Embryonic facial prominence (tissue), 1 donor: ENCODE measurements around the gene USF1.

ENCODE experiments used
- DNase-seq: peaks from one replicate; pipeline ENCODE4 v3.0.0-alpha.2; 2016; ENCODE audit errors: extremely low spot score

Gene USF1

DNA sequence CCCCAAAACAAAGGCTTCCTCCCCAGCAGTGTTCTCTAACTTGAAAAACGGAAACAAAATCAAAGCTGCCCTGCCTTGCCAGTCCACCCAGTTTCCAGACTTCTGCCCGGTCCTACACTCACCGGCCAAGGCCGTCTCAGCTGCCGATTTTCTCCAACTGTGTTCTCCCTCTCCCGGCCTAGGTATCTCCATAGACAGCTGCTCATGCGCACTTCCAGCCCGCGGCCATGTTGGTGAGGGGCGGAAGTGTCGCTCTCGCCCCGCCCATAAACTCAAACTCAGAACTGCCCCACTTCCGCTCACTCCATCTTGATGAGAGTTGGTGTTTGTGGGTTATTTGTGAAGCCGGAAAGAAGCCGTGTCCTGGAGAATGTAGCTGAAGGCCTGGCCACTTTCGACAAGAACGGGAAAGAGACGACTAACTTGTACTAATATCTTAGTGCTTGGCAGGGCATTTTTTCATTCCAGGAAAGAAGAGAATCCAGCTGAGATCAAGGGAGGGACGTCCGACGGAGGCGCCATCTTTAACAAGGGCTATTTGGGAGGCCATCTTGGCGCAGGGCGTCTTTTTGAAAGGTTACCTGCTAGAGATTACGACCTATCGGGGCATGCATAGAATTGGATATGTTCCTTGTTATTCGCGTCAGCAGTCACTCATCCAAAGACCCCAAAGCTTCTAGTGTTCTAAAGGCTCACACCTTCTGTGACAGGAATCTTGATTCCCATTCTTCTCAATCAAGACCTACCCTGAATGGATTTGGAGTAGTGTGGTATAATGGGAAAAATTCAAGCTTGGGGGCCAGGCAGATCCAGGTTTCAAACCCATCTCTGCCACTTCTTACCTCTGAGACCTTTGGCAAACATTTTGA is at the start of gene USF1:
USF1 (minus strand) TSS at position 242 of the 869 bp plus-strand sequence. CDS start 2,702 bp downstream, outside the sequence.
- DNase-seq: peak; percentile 95

DNA sequence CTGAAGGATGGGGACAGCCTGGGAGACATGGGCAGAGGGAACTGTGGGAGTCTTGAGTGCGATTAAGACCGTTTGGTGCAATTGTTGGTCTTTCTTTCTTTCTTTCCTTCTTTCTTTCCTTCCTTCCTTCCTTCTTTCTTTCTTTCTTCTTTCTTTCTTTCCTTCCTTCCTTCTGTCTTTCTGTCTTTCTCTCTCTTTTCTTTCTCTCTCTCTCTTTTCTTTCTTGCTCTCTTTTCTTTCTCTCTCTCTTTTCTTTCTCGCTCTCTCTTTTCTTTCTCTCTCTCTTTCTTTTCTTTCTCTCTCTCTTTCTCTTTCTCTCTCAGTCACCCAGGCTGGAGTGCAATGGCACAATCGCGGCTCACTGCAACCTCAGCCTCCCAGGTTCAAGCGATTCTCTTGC is 49.5 kb upstream of the USF1 start:
- DNase-seq: no peak

DNA sequence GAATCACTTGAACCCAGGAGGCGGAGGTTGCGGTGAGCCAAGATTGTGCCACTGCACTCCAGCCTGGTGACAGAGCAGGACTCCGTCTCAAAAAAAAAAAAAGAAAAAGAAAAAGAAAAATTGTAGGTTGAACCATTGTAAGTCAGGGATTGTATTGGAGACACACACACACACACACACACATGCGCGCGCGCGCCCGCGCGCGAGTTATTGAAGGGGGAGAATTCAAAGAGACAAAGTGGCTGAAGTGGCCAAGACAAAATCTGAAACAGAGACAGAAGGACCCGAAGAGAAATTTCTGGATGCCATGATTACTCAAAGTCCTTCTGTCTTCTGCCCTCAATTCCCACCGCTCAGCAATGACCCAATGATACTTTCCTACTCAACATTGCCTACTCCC is 48.7 kb upstream of the USF1 start:
- no peak for DNase-seq

GRCh38 chr1:161092621-161093028 is 46.8 kb upstream of the USF1 start:
- no peak for DNase-seq

- DNase-seq: no peak
These were observed 46.2 kb upstream of the USF1 start for GRCh38 chr1:161091796-161092507.

GRCh38 chr1:161091093-161091492 is 45.3 kb upstream of the USF1 start:
- no peak for DNase-seq

DNA sequence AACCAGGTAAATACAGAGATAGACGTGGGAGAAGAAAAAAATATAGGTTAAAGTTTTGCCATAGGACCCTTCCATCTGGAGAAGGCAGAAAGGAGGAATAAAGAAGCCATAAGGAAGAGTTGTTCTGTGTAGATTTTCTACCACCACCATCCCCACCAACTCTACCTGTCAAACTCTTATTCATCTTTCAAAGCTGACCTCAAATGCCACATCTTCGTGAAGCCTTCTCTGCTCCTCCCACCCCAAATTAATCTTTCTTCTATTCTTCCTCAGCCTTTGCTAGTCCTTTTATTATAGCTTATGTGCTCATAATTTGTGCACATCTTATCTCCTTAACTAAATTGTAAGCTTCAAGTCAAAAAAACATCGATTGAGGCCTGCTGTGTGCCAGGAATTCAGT is 44.8 kb upstream of the USF1 start:
- no peak for DNase-seq

GRCh38 chr1:161089938-161090337 is 44.2 kb upstream of the USF1 start:
- DNase-seq: no peak

- no peak for DNase-seq
These were observed 43.6 kb upstream of the USF1 start, which contains the start of gene NECTIN4 for GRCh38 chr1:161089251-161089924. Gene NECTIN4 (minus strand): TSS chr1:161089558. CDS start chr1:161089296, 262 bp downstream.

DNA sequence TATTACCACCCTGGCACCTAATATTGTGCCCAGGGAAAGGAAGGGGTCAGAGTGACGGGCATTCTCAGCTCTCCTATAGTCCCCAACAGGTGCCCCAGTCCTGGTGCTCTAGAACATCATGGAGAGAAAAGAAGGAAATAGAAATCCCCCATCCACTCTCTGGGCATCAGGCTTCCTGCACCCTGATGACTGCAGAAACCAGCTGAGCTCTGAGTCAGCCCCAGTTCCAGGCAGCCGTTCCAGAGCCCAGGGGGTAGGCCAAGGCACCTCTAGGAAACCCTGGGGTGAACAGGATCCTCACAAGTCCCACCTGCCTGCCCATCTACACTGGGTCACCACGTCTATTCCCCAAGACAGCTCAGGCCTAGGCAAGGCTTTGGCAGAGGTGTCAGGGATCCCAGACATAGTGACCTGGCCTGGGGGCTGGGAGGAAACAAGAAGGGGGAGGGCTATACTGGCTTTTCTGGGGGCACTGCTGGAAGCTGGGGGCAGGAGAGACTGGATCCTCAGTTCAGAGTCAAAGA is 42.9 kb upstream of the USF1 start:
- no peak for DNase-seq

DNA sequence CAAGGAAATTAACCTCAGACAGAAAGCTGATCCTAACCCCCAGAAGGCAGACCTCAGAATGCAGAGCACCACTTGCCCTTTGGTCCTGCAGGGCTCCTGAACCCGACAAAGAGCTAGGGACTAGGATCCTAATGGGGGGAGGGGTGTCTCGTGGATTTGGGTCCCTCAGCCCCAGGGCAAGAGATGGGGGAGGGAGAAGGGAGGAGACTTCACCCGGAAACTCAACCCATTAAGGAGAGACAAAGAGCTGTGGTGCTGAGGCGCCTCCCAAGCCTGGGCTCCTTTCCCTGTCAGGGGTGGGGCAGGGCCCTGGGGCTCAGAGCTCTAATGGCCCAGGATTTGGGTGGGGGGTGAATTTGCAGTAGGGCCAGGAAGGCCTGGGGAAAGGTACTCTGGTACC is 40.7 kb upstream of the USF1 start:
- DNase-seq: no peak

DNA sequence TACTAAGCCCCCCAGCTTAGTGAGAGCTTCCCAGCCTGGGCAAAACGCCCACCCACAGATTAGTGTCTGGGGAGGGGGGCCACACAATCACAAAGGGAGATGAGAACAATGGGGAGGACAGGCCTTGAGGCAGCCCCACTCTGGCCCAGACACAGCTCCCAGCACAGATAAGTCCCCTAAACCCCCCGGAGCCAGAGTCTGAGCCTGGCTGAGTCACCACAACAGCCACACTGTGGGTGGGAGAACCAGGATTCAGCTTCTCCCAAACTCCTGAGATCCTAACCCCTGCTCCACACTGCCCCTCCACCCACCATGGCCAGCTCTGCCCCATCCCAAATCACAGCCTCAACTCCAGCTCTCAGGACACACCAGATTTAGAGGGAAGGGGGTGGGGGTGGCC is 39.4 kb upstream of the USF1 start:
- no peak for DNase-seq

DNA sequence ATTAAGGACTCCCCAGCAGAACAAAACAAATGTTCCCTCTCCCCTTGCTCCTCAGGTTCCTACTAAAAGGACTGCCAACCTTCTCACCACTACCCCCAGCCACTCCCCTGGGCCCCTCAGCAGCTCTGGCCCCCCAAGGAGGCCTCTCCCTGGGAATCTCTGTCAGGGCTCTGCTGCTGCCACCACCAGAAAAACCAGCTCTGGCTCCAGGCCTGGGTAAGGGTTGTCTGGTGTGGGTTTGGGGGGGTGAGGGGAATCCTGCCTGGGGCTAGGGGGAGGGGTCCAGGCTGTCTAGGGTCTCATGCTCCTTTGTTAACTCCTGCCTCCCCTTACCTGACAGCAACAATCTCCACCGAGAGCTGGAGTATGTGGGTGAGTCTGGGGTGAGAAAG is 38.8 kb upstream of the USF1 start:
- DNase-seq: no peak

DNA sequence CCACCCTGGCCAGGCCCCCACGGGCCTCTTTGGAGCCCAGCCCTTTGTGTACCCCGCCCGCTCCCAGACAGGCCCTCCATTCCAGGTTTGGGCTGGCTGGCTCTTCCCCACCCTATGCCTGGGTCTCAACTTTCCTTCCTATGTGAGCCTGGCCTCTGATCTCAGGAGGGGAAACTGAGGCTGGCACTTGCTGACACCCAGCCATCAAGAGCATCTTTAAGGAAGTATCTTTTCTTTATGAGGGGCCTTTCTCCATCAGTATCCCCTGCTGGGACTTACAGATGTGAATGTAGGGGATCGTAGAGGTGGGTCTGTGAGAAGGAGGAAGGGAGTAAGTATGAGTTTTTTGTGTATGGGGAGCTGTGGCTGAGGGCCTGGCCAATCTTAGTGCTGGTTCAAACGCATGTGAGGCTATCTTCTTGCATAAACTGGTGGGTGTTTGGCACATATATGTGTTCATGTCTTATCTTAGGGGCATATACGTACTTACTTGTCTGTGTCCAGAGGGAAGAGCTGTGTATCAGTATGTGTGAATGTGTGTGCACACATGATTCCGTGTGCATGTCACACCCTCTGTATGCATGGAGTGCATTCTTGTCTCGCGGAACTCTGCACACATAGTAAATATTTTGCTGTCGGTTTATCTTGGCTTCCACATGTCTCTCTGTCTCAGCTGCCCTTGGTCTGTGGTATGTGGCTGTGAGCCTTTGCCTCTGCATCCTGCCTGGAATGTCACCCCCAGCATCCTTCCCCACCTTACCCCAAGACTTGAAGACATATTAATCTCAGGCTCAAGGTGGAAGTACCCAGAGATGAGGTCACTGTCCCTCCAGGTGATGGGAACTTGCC is 38.2 kb upstream of the USF1 start:
- no peak for DNase-seq

GRCh38 chr1:161082996-161083747 is 37.4 kb upstream of the USF1 start:
- no peak for DNase-seq

- no peak for DNase-seq
These were observed 36.7 kb upstream of the USF1 start for GRCh38 chr1:161082483-161082882.

DNA sequence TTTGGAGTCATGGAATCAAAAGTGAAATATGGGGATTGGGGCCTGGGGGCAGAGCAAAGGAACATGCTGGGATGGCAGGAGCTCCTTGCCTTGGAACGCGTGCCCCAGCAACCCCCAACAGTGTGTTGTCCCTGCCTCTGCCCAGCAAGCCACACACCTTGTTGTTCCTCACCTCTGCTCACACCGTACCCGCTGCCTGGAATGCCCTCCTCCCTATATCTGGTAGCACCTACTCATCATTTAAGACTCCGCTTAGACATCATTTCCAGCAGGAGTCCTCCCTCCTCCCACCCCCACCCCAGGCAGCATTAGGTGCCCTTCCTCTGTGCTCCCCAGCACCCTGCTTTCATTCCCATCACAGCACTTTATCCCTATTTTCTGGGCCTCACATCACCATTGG is 35.7 kb upstream of the USF1 start:
- no peak for DNase-seq

- DNase-seq: no peak
These were observed 34.9 kb upstream of the USF1 start for GRCh38 chr1:161080441-161081405.

GRCh38 chr1:161079436-161080110 is 33.8 kb upstream of the USF1 start:
- no peak for DNase-seq
